ENCODE results near the gene TYMP.
A peak's percentile ranks its signal among the peaks of the same experiment; 100 is the strongest.

The TYMP gene

DNA sequence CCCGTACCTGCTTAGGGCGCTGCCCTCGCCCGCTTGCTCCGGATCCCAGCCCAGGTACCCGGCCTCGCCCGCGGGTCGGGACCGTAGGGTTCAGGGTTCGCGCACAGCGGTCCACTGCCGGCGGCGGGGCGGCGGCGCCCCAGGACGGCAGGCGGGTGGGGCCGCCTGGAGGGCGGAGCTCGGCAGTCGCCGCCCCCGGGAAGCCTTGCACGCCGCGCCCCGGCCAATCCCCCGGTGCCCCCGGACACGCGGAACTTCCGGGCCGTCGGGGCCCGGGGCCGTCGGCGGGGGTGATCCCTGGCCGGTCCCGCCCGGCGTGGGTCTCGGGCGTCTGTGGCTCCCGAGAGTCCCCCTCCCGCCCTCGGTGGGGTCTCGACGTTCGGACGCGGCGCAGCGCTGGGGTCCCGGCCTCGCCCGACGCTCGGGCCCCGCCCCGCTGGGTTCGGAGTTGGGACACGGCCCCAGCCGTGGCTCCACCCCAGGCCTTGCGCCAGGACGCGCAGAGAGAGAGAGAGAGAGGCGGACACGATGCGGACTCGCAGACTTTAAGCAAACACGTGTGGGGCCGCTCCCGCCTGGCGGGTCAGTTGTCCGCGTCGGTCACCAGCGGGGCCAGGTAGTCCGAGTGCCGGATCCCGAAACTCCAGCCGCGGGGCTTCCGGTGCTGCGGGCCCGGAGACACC lies at the start of gene TYMP:
Gene TYMP (minus strand): TSS at position 116 of the 683 bp plus-strand sequence. CDS start 303 bp downstream, outside the sequence.
- peak; percentile 61 to 78 for DNase-seq

GRCh38 chr22:50578776-50579310 lies 49.0 kb upstream of the TYMP start:
- DNase-seq = no peak

GRCh38 chr22:50577987-50578775 lies 48.4 kb upstream of the TYMP start, which contains the start of gene CPT1B:
Gene CPT1B, minus strand, starts transcription at chr22:50578427. Its CDS starts 512 bp downstream, at chr22:50577915.
- DNase-seq = no peak

DNA sequence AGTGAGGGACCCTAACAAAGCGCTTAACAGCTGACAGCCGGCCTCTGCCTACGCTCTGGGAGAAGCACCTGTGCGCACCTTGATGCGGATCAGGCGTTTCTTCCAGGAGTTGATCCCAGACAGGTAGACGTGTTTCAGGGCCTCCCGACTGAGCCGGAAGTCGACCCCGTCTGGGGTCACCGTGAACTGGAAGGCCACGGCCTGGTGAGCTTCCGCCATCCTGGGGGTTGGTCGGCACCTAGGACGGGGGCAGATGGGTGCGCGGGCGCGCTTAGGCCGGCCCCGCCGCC lies 47.8 kb upstream of the TYMP start:
- no peak for DNase-seq

- DNase-seq = no peak
Observed at GRCh38 chr22:50576806-50577696, 47.2 kb upstream of the TYMP start.

- DNase-seq = no peak
Observed at GRCh38 chr22:50576070-50576469, 46.3 kb upstream of the TYMP start.

GRCh38 chr22:50575426-50575941 lies 45.7 kb upstream of the TYMP start:
- DNase-seq = no peak

DNA sequence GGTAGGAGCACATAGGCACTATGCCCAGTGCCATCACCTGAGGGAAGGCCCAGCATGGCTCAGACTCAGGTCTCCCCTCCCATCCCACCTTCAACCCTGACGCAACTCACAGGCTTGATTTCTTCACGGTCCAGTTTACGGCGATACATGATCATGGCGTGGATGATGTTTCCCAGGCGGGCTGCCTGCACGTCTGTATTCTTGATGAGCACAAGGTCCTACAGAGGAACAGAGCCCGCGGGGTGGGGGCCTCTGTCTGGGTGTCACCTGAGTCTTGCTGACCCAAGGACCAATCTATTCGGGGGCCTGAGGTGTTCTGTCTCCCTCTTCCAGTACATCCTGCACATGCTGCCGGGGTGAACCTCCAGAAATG lies 44.6 kb upstream of the TYMP start:
- DNase-seq = no peak

DNA sequence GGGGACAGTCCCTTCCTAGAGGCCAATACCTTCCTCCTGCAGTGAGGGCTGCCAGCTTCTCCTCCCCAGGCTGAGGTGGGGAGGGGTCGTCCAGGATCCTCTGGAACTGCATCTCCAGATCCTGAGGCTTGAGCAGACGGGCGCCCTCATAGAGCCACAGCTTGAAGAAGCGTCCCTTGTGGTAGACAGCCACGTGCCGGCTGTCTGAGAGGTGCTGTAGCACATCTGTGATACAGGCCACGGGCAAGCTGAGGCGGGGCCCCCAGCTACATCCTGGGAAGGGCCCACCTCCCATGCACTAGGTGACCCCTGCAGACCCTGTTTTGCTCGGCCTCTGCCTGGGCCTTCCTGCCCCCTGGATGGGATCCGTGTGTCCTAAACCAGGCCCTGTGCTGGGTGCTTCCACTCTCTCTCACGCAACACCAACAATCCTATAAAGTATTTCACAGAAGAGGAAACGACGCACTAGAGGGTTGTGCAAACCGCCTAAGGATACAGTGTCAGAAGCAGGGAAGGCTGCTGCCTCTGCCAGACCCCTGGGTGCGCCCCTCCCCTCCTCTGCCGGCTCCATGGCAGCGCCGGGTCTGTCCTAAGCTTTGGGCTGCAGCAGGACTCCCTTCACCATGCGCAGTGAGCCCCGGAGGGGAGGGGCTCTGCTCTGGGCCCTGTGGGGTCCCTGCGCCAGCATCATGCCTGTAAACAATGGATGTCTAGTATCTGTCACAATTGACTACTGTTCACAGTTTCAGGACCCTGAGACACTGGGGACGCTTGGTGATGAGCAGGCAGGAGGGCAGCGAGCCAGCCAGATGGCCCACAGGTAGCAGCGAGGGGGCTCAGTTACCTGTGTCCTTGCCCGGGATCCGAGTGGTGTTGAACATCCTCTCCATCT lies 43.9 kb upstream of the TYMP start:
- no peak for DNase-seq

DNA sequence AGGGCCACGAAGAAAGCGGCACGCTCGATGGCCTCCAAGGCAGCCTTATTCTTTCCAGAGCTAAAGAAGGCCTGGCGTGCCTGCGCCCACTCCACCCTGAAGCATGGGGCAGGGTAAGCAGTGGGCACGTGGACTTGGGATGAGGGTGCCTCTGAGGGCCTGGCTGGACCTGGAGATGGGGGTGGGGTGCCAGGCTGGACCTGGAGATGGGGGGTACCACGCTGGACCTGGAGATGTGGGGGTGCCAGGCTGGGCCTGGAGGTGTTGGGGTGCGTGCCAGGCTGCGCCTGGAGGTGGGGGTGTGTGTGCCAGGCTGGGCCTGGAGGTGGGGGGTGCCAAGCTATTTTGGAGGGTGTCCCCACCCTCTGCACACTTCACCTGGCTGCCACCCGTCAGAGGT lies 43.2 kb upstream of the TYMP start:
- no peak for DNase-seq

DNA sequence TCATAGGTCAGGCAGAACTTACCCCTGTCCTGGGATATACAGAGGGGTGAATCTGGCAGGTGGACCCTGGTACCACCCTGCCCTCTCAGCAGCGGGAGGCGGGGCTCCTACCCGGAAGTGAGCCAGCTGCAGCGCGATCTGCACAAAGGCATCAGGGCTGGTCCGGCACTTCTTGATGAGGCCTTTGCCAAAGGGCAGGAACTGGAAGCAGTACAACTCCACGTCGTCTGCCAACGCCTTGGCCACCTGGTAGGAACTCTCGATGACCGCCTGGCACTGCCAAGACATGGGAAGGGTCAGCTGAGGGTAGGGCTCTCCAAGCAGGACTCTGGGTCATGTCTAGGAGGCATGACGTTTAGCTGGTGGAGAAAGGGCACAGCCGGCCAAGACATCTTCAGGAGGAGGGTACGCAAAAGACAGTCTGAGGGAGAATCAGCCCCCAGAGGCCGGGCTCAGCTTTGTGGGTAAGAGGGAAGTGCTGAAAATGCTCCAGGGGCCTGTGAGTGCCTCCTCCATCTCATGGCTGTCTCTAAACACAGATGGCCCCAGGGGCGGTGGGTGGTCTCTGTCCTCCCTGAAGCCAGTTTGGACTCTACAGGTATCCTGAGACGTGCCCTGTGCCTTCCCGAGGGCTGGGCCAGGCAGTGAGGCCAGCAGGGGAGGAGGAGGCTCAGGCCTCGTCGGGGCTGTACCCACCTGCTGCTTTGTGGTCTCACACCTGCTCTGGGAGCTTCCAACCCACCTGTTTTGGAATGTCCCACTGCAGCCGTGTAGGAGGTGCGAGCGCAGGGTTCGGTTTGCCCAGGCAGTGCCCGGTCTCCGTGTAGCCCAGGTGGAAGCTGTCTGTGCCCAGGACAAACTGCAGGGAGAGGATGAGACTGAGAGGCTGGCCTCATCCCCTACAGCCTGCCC lies 41.7 kb upstream of the TYMP start:
- no peak for DNase-seq

DNA sequence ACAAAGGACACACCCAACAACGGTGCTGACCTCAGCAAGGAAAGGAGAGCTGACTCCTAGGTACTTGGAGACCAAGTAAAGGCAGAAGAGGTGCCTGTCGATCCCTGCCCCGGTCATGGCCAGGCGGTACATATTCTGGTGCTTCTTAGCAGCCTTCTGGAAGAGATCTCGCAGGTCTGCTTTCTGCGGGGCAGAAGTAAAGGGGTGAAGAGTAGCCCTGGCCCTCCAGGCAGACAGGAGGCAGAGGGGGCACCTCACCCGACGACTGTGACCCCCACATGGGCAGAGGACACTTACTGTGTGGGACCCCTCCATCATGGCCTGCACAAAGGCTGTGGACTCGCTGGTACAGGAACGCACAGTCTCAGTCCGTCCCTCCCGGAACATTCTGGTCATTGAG lies 41.0 kb upstream of the TYMP start:
- DNase-seq = no peak

DNA sequence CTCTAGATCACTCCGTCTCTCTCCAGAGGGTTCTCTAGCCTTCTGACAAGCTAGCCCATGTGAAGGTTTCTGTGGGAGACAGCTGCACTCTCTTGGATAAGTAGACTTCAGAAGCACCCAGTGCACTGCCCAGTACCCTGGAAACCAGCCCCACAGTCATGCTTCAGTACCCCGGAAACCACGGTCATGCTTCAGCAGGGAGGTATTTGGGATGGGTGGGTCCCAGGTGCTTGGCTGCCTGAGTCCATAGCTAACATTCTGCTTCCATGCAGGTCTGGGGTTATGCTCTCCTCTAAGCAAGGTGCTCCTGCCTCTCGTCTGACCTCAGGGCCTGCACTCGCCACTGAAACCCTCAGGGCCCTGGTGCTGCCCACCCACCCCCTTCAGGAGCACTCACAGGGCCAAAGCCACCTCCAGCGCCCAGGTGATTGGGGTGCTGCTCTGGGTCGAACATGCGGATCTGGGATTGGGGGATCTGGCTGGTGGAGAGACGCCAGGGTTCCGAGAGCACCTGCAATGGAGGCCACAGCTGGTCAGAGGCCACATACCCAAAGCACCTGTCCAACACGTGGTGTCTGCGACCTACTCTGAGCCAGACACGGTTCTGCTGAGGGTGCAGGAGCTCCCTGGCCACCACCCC lies 40.2 kb upstream of the TYMP start:
- DNase-seq = no peak

- no peak for DNase-seq
Observed at GRCh38 chr22:50569041-50569459, 39.2 kb upstream of the TYMP start.

GRCh38 chr22:50568626-50569025 lies 38.8 kb upstream of the TYMP start:
- DNase-seq = no peak

DNA sequence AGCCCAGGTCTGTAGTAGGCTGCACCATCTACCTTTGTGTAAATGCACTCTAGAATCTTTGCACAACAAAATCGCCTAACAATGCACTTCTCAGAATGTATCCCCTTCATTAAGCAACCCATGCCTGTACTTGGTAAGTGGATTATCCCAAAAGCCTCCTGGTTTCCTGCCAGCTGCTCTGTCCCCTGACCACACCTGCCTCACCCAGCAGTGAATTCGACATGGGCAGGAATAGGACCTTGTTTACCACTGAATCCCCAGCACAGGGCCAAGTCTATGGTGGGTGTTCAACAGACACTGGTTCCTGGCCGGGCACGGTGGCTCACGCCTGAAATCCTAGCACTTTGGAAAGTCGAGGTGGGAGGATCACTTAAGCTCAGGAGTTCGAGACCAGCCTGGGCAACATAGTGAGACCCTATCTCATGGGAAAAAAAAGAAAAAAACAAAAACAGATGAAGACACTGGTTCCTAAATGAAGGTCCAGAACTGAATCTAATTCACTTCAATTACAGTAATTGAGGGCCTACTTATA lies 38.0 kb upstream of the TYMP start:
- DNase-seq = no peak

DNA sequence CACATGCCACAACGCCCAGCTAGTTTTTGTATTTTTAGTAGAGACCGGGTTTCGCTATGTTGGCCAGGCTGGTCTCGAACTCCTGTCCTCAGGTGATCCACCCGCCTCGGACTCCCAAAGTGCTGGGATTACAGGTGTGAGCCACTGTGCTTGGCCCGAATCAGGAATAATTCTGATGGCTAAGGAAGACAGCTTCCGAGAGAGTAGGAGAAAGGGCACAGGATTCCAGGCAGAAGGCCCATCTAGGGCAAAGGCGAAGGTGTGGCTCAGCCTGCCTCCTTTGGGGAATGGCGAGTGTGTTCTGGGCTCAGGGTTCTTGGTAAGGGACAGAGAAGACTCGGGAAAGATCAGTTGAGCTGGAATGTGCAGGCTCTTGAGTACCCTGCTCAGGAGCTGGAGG lies 34.5 kb upstream of the TYMP start:
- DNase-seq = no peak

DNA sequence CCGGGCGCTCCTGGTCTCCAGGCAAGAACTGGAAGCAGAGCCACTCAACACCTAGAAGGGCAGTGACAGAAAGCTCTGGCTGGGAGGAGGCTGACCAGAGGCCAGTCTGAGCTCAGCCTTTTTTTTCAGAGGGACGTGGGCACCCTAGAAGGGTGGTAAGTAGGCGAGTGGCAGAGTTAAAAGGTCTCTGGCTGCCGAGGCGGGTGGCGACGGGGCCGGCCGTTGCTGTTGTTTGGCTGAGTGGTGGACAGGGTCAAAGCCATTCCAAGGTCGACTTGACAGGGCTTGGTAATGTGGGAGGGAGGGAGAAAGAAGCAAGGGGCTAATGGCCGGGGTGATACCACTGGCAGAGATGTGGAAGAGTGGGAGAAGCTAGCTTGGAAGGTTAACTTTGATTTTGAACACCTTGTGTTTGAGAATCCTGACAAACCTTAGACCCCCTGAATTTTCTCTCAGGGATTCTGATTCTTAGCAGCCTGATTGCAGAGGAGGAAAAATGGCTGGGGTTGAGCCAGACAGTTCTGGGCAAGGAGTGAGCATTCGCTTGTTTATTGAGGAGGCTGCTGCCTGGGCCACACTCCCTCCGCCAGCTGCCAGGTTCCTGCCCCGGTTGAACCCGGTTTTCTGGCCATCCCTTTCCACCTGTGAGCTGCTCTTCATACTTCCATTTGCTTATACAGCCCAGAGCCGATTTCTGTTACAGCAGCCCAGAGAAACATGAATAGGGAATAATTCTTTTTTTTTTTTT lies 33.8 kb upstream of the TYMP start:
- DNase-seq = no peak

All from activated CD4-positive, alpha-beta T cell treated with anti-CD3 and anti-CD28 coated beads for 4 hours (primary cell).